Activated naive CD8-positive, alpha-beta T cell treated with anti-CD3 and anti-CD28 coated beads, Interleukin-2, amount 10 ng/mL, durations not matched to agents 7 days and 5 days (primary cell): Measurements from ENCODE around the gene PASK. TPM values are rescaled to one million over a fixed set of nuclear protein-coding genes. Genes with fewer than 3 reads are reported as not detected.

Experiments used
- ATAC-seq: fragments of 150-1000 bp; cut with Tn5 transposase; one replicate; pipeline ENCODE4 v1.10.0; 2021; ENCODE audit warnings: low read depth, moderate library complexity
- POLR2A ChIA-PET: fragments of 350-600 bp; sonication (Branson Sonifier 250); formaldehyde crosslinking; loops from one replicate; lab custom pipeline; 2021; ENCODE audit warnings: antibody characterized with exemption; lab: Charles Lee
- DNase-seq: peaks from one replicate; pipeline ENCODE4 v3.0.0; 2021
- H3K27ac Mint-ChIP-seq: one replicate; pipeline ENCODE4 v1.8.0; 2022; ENCODE audit warnings: mild to moderate bottlenecking, mixed read lengths
- H3K27me3 Mint-ChIP-seq: one replicate; pipeline ENCODE4 v1.8.0; 2022; ENCODE audit warnings: mild to moderate bottlenecking, moderate library complexity, mixed read lengths
- H3K36me3 Mint-ChIP-seq: one replicate; pipeline ENCODE4 v1.8.0; 2021; ENCODE audit warnings: mild to moderate bottlenecking, mixed read lengths
- H3K4me1 Mint-ChIP-seq: one replicate; pipeline ENCODE4 v1.8.0; 2021; ENCODE audit warnings: mixed read lengths
- H3K4me3 Mint-ChIP-seq: one replicate; pipeline ENCODE4 v1.8.0; 2022; ENCODE audit warnings: mild to moderate bottlenecking, moderate library complexity, mixed read lengths
- H3K9me3 Mint-ChIP-seq: one replicate; pipeline ENCODE4 v1.8.0; 2021; ENCODE audit warnings: mixed read lengths
- total RNA-seq, 2 experiments: library from RNA; stranded (reverse); gene quantifications; one replicate each; pipeline ENCODE4 v1.2.3, GENCODE V29; 2021

Gene PASK
- total RNA-seq, 2 experiments from 2014 or later, result 132 to 153 TPM

DNA sequence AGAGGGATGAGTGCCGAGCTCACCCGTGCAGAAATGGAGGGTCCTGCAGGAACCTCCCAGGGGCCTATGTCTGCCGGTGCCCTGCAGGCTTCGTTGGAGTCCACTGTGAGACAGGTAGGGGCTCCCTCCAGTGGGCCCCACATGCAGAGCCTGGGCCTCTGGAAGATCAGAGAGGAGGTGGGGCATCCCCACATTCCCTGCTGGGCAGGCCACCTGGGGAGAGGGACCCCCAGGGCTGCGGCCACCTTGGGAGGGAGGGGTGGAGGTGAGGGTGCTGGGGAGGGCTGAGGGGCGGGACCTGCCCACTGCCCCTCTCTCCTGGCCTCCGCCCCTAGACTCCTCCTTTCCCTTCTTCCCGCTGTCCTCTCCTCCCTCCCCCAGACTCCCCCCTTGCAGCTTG, 85.7 kb downstream of the PASK start:
- peak overlapping the region; percentile 76 for H3K4me3 Mint-ChIP-seq
- H3K27me3 Mint-ChIP-seq, result peaks cover 2% of the 10 kb centered on the region
- POLR2A ChIA-PET, result no interaction called here
- H3K27ac Mint-ChIP-seq, result no peak overlapping the region
- no peaks in the 10 kb centered on the region for H3K9me3 Mint-ChIP-seq
- DNase-seq, result no peak
- peak; percentile 26 for ATAC-seq
- no peaks in the 10 kb centered on the region for H3K36me3 Mint-ChIP-seq
- peaks cover 4% of the 10 kb centered on the region for H3K4me1 Mint-ChIP-seq

DNA sequence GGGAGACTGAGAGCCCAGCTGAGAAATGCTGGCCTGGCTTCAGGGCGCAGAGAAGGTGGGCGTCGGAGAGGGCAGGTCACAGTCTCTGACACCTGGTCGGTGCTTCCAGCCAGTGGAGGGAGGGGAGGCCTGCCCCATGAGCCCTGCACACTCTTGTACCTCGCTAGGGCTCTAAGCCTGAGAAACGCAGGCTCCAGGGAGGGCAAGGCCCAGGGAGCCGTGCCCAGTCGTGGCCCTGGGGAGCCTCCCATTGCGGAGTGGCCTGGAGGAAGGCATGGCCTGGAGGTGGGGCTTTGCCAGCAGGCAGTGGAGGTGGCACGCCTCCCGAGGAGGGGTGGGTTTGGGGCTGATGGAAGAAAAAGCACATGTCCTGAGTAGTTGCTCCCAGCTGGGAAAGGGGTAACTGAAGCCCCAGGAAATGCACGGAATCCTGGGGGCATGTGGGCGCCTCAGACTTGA, 86.2 kb downstream of the PASK start:
- H3K4me3 Mint-ChIP-seq, result no peak overlapping the region
- POLR2A ChIA-PET, result no interaction called here
- ATAC-seq (no peak), DNase-seq (no peak)
- H3K36me3 Mint-ChIP-seq, result no peaks in the 10 kb centered on the region
- no peak overlapping the region for H3K27ac Mint-ChIP-seq
- peaks cover 2% of the 10 kb centered on the region for H3K27me3 Mint-ChIP-seq
- H3K4me1 Mint-ChIP-seq, result peaks cover 4% of the 10 kb centered on the region
- H3K9me3 Mint-ChIP-seq, result no peaks in the 10 kb centered on the region

DNA sequence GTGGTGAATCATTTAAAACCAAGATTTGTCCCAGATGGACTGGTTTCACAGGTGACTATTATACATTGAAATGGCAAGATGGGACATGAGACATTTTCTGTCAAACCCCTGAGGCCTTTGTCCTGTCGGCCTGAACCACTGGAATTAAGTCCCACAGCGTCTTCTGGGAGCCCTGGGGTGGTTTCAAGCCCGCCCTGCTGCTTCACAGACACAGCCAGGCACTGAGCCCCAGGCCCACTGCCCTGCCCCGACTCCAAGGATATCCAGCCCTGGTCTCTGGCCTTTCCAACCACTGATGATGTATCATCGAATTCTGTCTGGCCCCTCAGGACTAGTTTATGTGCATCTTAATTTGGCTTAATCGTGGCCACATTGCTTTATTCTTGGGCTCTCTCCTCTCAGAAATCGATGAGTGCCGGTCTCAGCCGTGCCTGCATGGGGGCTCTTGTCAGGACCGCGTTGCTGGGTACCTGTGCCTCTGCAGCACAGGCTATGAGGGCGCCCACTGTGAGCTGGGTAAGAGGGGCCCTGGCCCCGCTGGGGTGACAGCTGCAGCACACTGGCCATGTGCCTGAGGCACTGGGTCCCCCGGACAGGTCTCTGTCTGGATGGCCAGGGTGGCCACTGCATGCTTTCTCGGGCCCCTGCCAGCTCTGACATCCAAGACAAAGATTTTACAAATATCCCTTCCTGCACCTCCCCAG, 86.7 kb downstream of the PASK start:
- peaks cover 7% of the 10 kb centered on the region for H3K4me1 Mint-ChIP-seq
- no peaks in the 10 kb centered on the region for H3K9me3 Mint-ChIP-seq
- ATAC-seq, result no peak
- H3K36me3 Mint-ChIP-seq, result no peaks in the 10 kb centered on the region
- no peak overlapping the region for H3K27ac Mint-ChIP-seq
- no peak overlapping the region for H3K4me3 Mint-ChIP-seq
- DNase-seq, result no peak
- POLR2A ChIA-PET, result no interaction called here
- peaks cover 2% of the 10 kb centered on the region for H3K27me3 Mint-ChIP-seq

DNA sequence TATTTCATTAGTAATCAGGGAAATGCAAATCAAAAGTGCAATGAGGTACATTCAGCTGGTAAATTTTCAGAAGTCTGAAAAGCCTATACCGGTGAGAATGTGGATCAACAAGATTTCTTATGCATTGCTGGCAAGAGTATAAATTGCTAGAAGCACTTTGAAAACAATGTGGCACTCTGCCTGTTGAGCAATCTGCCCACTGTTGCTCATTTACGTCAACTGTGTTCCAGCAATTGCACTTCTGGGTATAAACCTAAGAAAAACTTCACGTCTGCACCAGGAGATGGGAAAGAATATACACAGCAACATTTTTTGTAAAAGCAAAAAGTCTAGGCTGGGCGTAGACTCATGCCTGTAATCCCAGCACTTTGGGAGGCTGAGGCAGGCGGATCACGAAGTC, 88.0 kb downstream of the PASK start:
- H3K27me3 Mint-ChIP-seq, result peaks cover 2% of the 10 kb centered on the region
- H3K9me3 Mint-ChIP-seq, result no peaks in the 10 kb centered on the region
- DNase-seq (no peak), ATAC-seq (no peak)
- H3K36me3 Mint-ChIP-seq, result no peaks in the 10 kb centered on the region
- no peak overlapping the region for H3K27ac Mint-ChIP-seq
- peaks cover 7% of the 10 kb centered on the region for H3K4me1 Mint-ChIP-seq
- no peak overlapping the region for H3K4me3 Mint-ChIP-seq
- POLR2A ChIA-PET, result no interaction called here

Other genes with a start within 250 kb of the PASK start
- not detected for gene CROCC2, start 243.1 kb downstream of the PASK start, total RNA-seq
- 10 to 100 TPM; 14.5 to 18.7 TPM for gene SNED1, start 150.9 kb downstream of the PASK start, total RNA-seq
- gene MTERF4, start 47.2 kb downstream of the PASK start, total RNA-seq, result 10 to 100 TPM; 88.1 to 88.9 TPM
- gene PPP1R7, start 995 bp upstream of the PASK start, total RNA-seq, result 10 to 100 TPM; 78.8 to 84.6 TPM
- 1 to 10 TPM in 1 of 2 experiments, under 1 TPM in 1; 0.97 to 1.4 TPM for gene ANO7, start 39.2 kb upstream of the PASK start, total RNA-seq
- gene HDLBP, start 166.2 kb upstream of the PASK start, total RNA-seq, result 100 to 1,000 TPM; 158 TPM
- 100 to 1,000 TPM; 259 to 275 TPM for gene SEPTIN2, start 166.5 kb upstream of the PASK start, total RNA-seq
- 10 to 100 TPM; 17.7 to 18.3 TPM for gene FARP2, start 206.8 kb upstream of the PASK start, total RNA-seq